PC-9 (cell line): ENCODE results near the gene FGF14. TPM values are rescaled to one million over a fixed set of nuclear protein-coding genes. Genes with fewer than 3 reads are reported as not detected.

Experiments used
- BruUV-seq: library from RNA; stranded (reverse); fragments of 400-500 nt; replicated peaks from 2 replicates; lab custom pipeline; 2021; lab: Mats Ljungman, UMichigan
- CTCF ChIA-PET: fragments of 300-600 bp; sonication (Branson Sonifier 250); formaldehyde crosslinking; loops from one replicate; lab custom pipeline; 2022; ENCODE audit warnings: antibody characterized with exemption; lab: Charles Lee
- POLR2A ChIA-PET: fragments of 300-600 bp; sonication (Branson Sonifier 250); formaldehyde crosslinking; loops from one replicate; lab custom pipeline; 2022; ENCODE audit warnings: antibody characterized with exemption; ENCODE audit not compliant: unreplicated experiment; lab: Charles Lee
- DNase-seq, 2 experiments: peaks; one replicate each; pipeline versions ENCODE4 v3.0.0 to v3.0.0-alpha.2; 2015 to 2022; ENCODE audit warnings: mixed read lengths in 1 of 2
- H2AFZ ChIP-seq: fragments of 200-600 bp; sonication (generic); 2 replicates; pipeline ENCODE4 v1.8.1; 2017; ENCODE audit warnings: antibody characterized with exemption
- H3F3A ChIP-seq: fragments of 200-600 bp; sonication (generic); 2 replicates; pipeline ENCODE4 v1.8.1; 2017; ENCODE audit warnings: antibody characterized with exemption, mild to moderate bottlenecking, low read depth; ENCODE audit not compliant: insufficient read depth
- H3K27ac ChIP-seq: fragments of 200-600 bp; sonication (generic); 2 replicates; pipeline ENCODE4 v1.6.1; 2016; ENCODE audit warnings: mixed run types
- H3K27me3 ChIP-seq: fragments of 200-600 bp; sonication (generic); 2 replicates; pipeline ENCODE4 v1.6.1; 2016; ENCODE audit warnings: low read depth, mixed run types; ENCODE audit not compliant: insufficient read depth
- H3K36me3 ChIP-seq: fragments of 200-600 bp; sonication (generic); 2 replicates; pipeline ENCODE4 v1.6.1; 2016; ENCODE audit warnings: low read depth, mixed run types
- H3K4me1 ChIP-seq: fragments of 200-600 bp; sonication (generic); replicated peaks from 2 replicates; pipeline ENCODE4 v1.6.1; 2016; ENCODE audit warnings: mixed run types; ENCODE audit not compliant: insufficient read depth
- H3K4me2 ChIP-seq: fragments of 200-600 bp; sonication (generic); 2 replicates; pipeline ENCODE4 v1.6.1; 2017; ENCODE audit warnings: mixed run types
- H3K4me3 ChIP-seq: fragments of 200-600 bp; sonication (generic); 2 replicates; pipeline ENCODE4 v1.6.1; 2016; ENCODE audit warnings: mixed run types
- H3K79me2 ChIP-seq: fragments of 200-600 bp; sonication (generic); 2 replicates; pipeline ENCODE4 v1.6.1; 2017; ENCODE audit warnings: low read depth, mixed run types
- H3K9me2 ChIP-seq: fragments of 200-600 bp; sonication (generic); 2 replicates; pipeline ENCODE4 v1.8.1; 2017; ENCODE audit warnings: mild to moderate bottlenecking; ENCODE audit not compliant: insufficient read depth
- H3K9me3 ChIP-seq: fragments of 200-600 bp; sonication (generic); 2 replicates; pipeline ENCODE4 v1.8.1; 2016; ENCODE audit warnings: low read depth; ENCODE audit not compliant: insufficient read depth
- H4K20me1 ChIP-seq: fragments of 200-600 bp; sonication (generic); 2 replicates; pipeline ENCODE4 v1.8.1; 2017; ENCODE audit not compliant: insufficient read depth
- CTCF ChIP-seq: fragments of 200-600 bp; sonication (generic); conservative IDR thresholded peaks from 2 replicates; pipeline ENCODE4 v1.6.1; 2017; ENCODE audit warnings: mixed run types, antibody characterized with exemption, mild to moderate bottlenecking, moderate library complexity
- EZH2 ChIP-seq: fragments of 200-600 bp; sonication (generic); IDR thresholded peaks from 2 replicates; pipeline ENCODE4 v1.8.0; 2017; ENCODE audit warnings: antibody characterized with exemption, low read depth
- intact Hi-C: fragments of 100-400 bp; cut with micrococcal nuclease; formaldehyde crosslinking; loops from one replicate; pipeline ENCODE4 v1.10.0; 2022; ENCODE audit not compliant: unreplicated experiment
- total RNA-seq: library from RNA; stranded (reverse); gene quantifications from 2 replicates; pipeline ENCODE4 v1.2.3, GENCODE V29; 2021

Gene FGF14
- total RNA-seq, 1 experiment from 2014 or later, result not detected

DNA sequence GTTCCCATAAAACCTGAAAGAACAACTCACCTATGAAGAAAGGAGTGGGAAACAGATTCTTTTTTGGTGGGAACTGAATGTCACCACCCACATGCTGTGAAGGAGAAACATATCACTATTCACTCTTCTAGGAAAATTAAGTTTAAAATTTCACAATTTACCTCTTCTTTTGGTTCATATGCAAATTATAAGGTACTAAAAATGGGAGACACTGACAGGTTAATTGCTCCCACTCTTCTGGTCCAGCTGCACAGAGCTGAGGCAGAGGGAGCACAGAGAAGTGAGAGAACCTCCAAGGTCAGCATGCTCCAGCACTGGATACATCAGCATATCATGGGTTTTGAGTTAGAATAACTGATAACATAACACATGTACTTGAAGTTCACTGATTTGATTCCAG lies 186.9 kb downstream of the FGF14 start:
- no peak overlapping the region for H3K4me2 ChIP-seq
- H3K27ac ChIP-seq, result no peak overlapping the region
- BruUV-seq, result no TSS peak
- no peak for DNase-seq
- no peaks in the 10 kb centered on the region for H3K9me2 ChIP-seq
- H3K9me3 ChIP-seq, result no peaks in the 10 kb centered on the region
- H3K4me1 ChIP-seq, result no peaks in the 10 kb centered on the region
- no peaks in the 10 kb centered on the region for H3K36me3 ChIP-seq
- H3K79me2 ChIP-seq, result no peaks in the 10 kb centered on the region
- H3F3A ChIP-seq, result no peaks in the 10 kb centered on the region
- ChIA-PET POLR2A (no interaction called here), CTCF (no interaction called here)
- no peak overlapping the region for H3K4me3 ChIP-seq
- H4K20me1 ChIP-seq, result 0 out of 2 replicates have a peak, but pooled peaks cover 3% of the 10 kb centered on the region
- intact Hi-C loops, result no loop called here
- TF ChIP-seq CTCF, result no peak
- TF ChIP-seq EZH2, result no peak
- H2AFZ ChIP-seq, result no peak overlapping the region
- peaks cover 39% of the 10 kb centered on the region; the same call in 1 of the 2 replicates for H3K27me3 ChIP-seq

DNA sequence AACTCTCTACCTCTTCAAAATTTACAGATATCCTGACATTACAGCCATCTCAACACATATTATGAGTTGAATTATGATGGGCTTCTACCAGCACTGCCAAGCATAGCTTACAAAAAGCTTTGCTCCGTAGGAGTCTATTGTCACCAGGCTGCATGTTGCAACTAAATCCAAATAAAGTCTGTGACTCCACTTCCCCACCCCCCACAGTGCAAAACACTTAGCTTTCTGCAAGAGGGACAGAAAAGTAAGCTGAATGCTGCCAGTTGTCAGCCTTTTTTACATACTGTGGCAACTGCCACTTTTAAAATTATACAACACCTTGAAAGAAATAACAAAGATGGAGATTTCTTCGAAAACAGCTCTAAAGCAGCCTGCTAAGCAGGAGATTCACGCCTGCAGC lies 189.1 kb downstream of the FGF14 start:
- CTCF ChIA-PET, result no interaction called here
- no peaks in the 10 kb centered on the region for H3K36me3 ChIP-seq
- DNase-seq, result no peak
- POLR2A ChIA-PET, result no interaction called here
- peaks cover 34% of the 10 kb centered on the region; the same call in 1 of the 2 replicates for H3K27me3 ChIP-seq
- no peak overlapping the region for H2AFZ ChIP-seq
- H3F3A ChIP-seq, result no peaks in the 10 kb centered on the region
- H3K4me2 ChIP-seq, result no peak overlapping the region
- no peaks in the 10 kb centered on the region for H3K79me2 ChIP-seq
- TF ChIP-seq CTCF, result no peak
- no peaks in the 10 kb centered on the region for H3K9me3 ChIP-seq
- H3K4me3 ChIP-seq, result no peak overlapping the region
- no peaks in the 10 kb centered on the region for H3K9me2 ChIP-seq
- BruUV-seq, result no TSS peak
- H4K20me1 ChIP-seq, result no peaks in the 10 kb centered on the region
- intact Hi-C loops, result no loop called here
- H3K27ac ChIP-seq, result no peak overlapping the region
- no peaks in the 10 kb centered on the region for H3K4me1 ChIP-seq

DNA sequence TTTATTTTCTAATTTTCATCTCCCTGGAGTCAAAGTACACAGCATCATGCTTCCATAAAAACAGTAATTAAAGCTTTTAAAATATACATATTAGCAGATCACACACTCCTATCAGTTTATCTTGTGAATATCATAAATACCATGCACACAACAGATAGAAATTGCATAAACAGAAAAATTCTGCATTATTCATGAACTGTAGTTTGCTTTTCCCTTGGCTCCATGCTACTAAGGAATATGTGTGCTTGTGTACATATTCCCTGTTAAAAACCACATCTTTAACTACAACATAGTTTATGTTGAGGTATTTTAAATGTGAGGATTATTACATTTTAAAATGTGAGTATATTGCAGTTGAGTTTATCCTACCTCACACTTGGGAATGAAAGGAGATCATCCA lies 193.5 kb downstream of the FGF14 start:
- Histone ChIP-seq H4K20me1 (no peaks in the 10 kb centered on the region), H3K9me2 (no peaks in the 10 kb centered on the region), H3K27me3 (peaks cover 18% of the 10 kb centered on the region; the same call in 1 of the 2 replicates), H3F3A (no peaks in the 10 kb centered on the region), H3K36me3 (no peaks in the 10 kb centered on the region), H3K4me1 (no peaks in the 10 kb centered on the region), H3K27ac (no peak overlapping the region), H3K4me3 (no peak overlapping the region), H3K79me2 (no peaks in the 10 kb centered on the region), H3K4me2 (no peak overlapping the region), H3K9me3 (no peaks in the 10 kb centered on the region), H2AFZ (no peak overlapping the region)
- ChIA-PET CTCF (no interaction called here), POLR2A (no interaction called here)
- DNase-seq, result no peak
- no TSS peak for BruUV-seq
- intact Hi-C loops, result no loop called here
- TF ChIP-seq EZH2, result no peak
- no peak for TF ChIP-seq CTCF
